Gastrocnemius medialis (tissue), 4 donors: ENCODE data around the gene KIRREL3.

Experiments used
- POLR2A ChIP-seq, 2 donors: fragments of 450-650 bp; IDR thresholded peaks; one replicate each; pipeline ENCODE4 v1.6.1; 2017; ENCODE audit warnings: antibody characterized with exemption in 2 of 2, mild to moderate bottlenecking in 2 of 2, moderate library complexity in 2 of 2
- TF ChIP-seq, protein P1 (sequence below), 5 experiments: fragments of 450-650 bp in 3 of 5; fragments of 200-600 bp in 2 of 5; sonication (generic) in 2 of 5; IDR thresholded peaks in 4 of 5; conservative IDR thresholded peaks in 1 of 5; 1 replicate in 4 of 5; 2 replicates in 1 of 5; pipeline ENCODE4 v1.5.1; 2016 to 2019; ENCODE audit warnings: antibody characterized with exemption in 5 of 5, mild to moderate bottlenecking in 3 of 5, moderate library complexity in 3 of 5

DNA sequence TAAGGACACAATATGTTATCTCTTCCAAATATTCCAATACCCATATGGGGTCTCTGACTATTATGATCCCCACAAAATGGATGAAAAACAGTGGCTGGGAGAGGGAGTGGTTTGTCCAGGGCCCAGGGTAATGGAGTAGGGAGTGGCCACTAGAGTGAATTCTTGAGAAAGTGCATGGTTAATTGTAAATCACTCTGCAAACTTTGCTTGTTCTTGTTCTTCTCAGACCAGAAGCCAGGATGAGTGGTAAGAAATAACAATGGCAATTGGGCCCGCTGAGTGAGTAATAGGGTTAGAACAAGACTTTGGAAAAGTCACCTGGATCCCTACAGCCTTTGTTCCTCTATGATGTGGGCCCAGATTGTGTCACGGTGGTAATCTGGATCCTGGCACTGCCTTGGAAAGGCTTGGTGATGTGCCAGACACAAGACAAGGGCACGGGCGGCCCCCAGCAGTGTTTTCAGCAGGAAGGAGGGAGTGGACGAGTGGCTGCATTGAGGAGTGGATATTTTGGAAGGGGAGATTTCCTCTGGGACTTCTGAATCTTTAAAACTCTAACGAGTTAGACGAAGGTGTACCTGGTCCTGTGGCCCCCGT lies 18.2 kb upstream of the KIRREL3 start:
- TF ChIP-seq, protein P1, sequence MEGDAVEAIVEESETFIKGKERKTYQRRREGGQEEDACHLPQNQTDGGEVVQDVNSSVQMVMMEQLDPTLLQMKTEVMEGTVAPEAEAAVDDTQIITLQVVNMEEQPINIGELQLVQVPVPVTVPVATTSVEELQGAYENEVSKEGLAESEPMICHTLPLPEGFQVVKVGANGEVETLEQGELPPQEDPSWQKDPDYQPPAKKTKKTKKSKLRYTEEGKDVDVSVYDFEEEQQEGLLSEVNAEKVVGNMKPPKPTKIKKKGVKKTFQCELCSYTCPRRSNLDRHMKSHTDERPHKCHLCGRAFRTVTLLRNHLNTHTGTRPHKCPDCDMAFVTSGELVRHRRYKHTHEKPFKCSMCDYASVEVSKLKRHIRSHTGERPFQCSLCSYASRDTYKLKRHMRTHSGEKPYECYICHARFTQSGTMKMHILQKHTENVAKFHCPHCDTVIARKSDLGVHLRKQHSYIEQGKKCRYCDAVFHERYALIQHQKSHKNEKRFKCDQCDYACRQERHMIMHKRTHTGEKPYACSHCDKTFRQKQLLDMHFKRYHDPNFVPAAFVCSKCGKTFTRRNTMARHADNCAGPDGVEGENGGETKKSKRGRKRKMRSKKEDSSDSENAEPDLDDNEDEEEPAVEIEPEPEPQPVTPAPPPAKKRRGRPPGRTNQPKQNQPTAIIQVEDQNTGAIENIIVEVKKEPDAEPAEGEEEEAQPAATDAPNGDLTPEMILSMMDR (IDR thresholded peaks at IDR 0.05 in 4 of 5, conservative IDR thresholded peaks at IDR 0.05 in 1 of 5), result no peak
- no peak for TF ChIP-seq POLR2A (IDR thresholded peaks at IDR 0.05)
